ENCODE measurements around the gene IL13RA1.

IL13RA1 gene

GRCh38 chrX:118823263-118824172 lies 96.1 kb downstream of the IL13RA1 start, which contains the start of gene ZCCHC12:
ZCCHC12 (plus strand) TSS chrX:118823824; CDS start chrX:118825245, 1,421 bp downstream.
- H3K4me2 ChIP-seq (ENCODE audit: low read length, poor library complexity, severe bottlenecking), result peak within 1 kb of the TSS; percentile 79
- no peaks in the 10 kb centered on the region for H3K79me1 ChIP-seq (replicated peaks; ENCODE audit: low read length, poor library complexity, severe bottlenecking)

GRCh38 chrX:118824173-118824730 lies 96.8 kb downstream of the IL13RA1 start:
- H3K4me3 ChIP-seq (ENCODE audit: insufficient read depth in 1 of 2, low read depth in 1 of 2, low read length in 2 of 2), result peak overlapping the region in 1 of 2 experiments; percentile 59
- H3K27me3 ChIP-seq (ENCODE audit: control insufficient read depth in 1 of 2, insufficient read depth in 1 of 2, low read length in 2 of 2), result peaks cover 47 to 67% of the 10 kb centered on the region in 2 experiments
- no peaks in the 10 kb centered on the region for H3K79me1 ChIP-seq (replicated peaks; ENCODE audit: low read length, poor library complexity, severe bottlenecking)
- H2BK15ac ChIP-seq (ENCODE audit: low read depth, poor library complexity, severe bottlenecking), result no peak overlapping the region
- no peak overlapping the region for H2BK120ac ChIP-seq (ENCODE audit: low read depth, low read length)
- peaks cover 9% of the 10 kb centered on the region for H3K4me1 ChIP-seq (ENCODE audit: control insufficient read depth, insufficient read depth, low read depth, low read length)
- no peak for DNase-seq
- no peaks in the 10 kb centered on the region for H3K36me3 ChIP-seq (ENCODE audit: control insufficient read depth in 1 of 2, insufficient read depth in 2 of 2, low read depth in 1 of 2, low read length in 2 of 2)
- no peak overlapping the region for H3K18ac ChIP-seq (ENCODE audit: low read depth in 1 of 2, low read length in 2 of 2)
- H2AFZ ChIP-seq (ENCODE audit: low read depth, low read length), result no peak overlapping the region
- H3K14ac ChIP-seq (ENCODE audit: low read length in 2 of 2), result no peak overlapping the region
- no peak overlapping the region for H4K91ac ChIP-seq (ENCODE audit: low read length)
- H3K27ac ChIP-seq (ENCODE audit: low read length, poor library complexity, severe bottlenecking), result no peak overlapping the region
- no peak overlapping the region for H3K23ac ChIP-seq (ENCODE audit: low read length in 2 of 2)
- H3K4ac ChIP-seq (ENCODE audit: low read depth in 1 of 2, low read length in 2 of 2), result no peak overlapping the region
- no peak overlapping the region for H2BK12ac ChIP-seq (ENCODE audit: low read length in 2 of 2)
- no peak overlapping the region for H2BK5ac ChIP-seq (ENCODE audit: low read depth, low read length, poor library complexity, severe bottlenecking)
- H2AK5ac ChIP-seq (ENCODE audit: low read length, severe bottlenecking), result no peak overlapping the region
- peaks cover 7% of the 10 kb centered on the region for H3K9me3 ChIP-seq (ENCODE audit: control insufficient read depth, low read length)
- no peak overlapping the region for H4K8ac ChIP-seq (ENCODE audit: low read length)
- WGBS, result 4% methylated on average over 12 of the region's 22 CpGs
- H3K9ac ChIP-seq (ENCODE audit: low read length), result no peak overlapping the region
- peak overlapping the region; percentile 79 for H3K4me2 ChIP-seq (ENCODE audit: low read length, poor library complexity, severe bottlenecking)

More at GRCh38 chrX:118823263-118824172, 96.1 kb downstream of the IL13RA1 start, which contains the start of gene ZCCHC12:
- Histone ChIP-seq H3K14ac (ENCODE audit: low read length in 2 of 2) (no peak within 1 kb of the TSS), H2BK120ac (ENCODE audit: low read depth, low read length) (no peak within 1 kb of the TSS), H3K4ac (ENCODE audit: low read depth in 1 of 2, low read length in 2 of 2) (no peak within 1 kb of the TSS), H3K9me3 (ENCODE audit: control insufficient read depth, low read length) (peaks cover 7% of the 10 kb centered on the region), H2AFZ (ENCODE audit: low read depth, low read length) (no peak within 1 kb of the TSS), H3K27me3 (ENCODE audit: control insufficient read depth in 1 of 2, insufficient read depth in 1 of 2, low read length in 2 of 2) (peaks cover 47 to 60% of the 10 kb centered on the region in 2 experiments), H3K18ac (ENCODE audit: low read depth in 1 of 2, low read length in 2 of 2) (no peak within 1 kb of the TSS), H3K27ac (ENCODE audit: low read length, poor library complexity, severe bottlenecking) (no peak within 1 kb of the TSS), H3K23ac (ENCODE audit: low read length in 2 of 2) (no peak within 1 kb of the TSS), H3K4me3 (ENCODE audit: insufficient read depth in 1 of 2, low read depth in 1 of 2, low read length in 2 of 2) (peak within 1 kb of the TSS in 1 of 2 experiments; percentile 59), H4K91ac (ENCODE audit: low read length) (no peak within 1 kb of the TSS), H2BK12ac (ENCODE audit: low read length in 2 of 2) (no peak within 1 kb of the TSS), H2BK5ac (ENCODE audit: low read depth, low read length, poor library complexity, severe bottlenecking) (no peak within 1 kb of the TSS), H2AK5ac (ENCODE audit: low read length, severe bottlenecking) (no peak within 1 kb of the TSS), H4K8ac (ENCODE audit: low read length) (no peak within 1 kb of the TSS), H2BK15ac (ENCODE audit: low read depth, poor library complexity, severe bottlenecking) (no peak within 1 kb of the TSS), H3K36me3 (ENCODE audit: control insufficient read depth in 1 of 2, insufficient read depth in 2 of 2, low read depth in 1 of 2, low read length in 2 of 2) (no peaks in the 10 kb centered on the region), H3K9ac (ENCODE audit: low read length) (no peak within 1 kb of the TSS), H3K4me1 (ENCODE audit: control insufficient read depth, insufficient read depth, low read depth, low read length) (peaks cover 9% of the 10 kb centered on the region)
- WGBS, result under 1% methylated on average over 44 of the region's 51 CpGs
- DNase-seq, result peak; percentile 35

- H4K91ac ChIP-seq (ENCODE audit: low read length), result no peak overlapping the region
- H3K4ac ChIP-seq (ENCODE audit: low read depth in 1 of 2, low read length in 2 of 2), result no peak overlapping the region
- H3K9ac ChIP-seq (ENCODE audit: low read length), result no peak overlapping the region
- H3K23ac ChIP-seq (ENCODE audit: low read length in 2 of 2), result no peak overlapping the region
- no peak overlapping the region for H2BK12ac ChIP-seq (ENCODE audit: low read length in 2 of 2)
- no peak overlapping the region for H3K4me3 ChIP-seq (ENCODE audit: insufficient read depth in 1 of 2, low read depth in 1 of 2, low read length in 2 of 2)
- H3K79me1 ChIP-seq (replicated peaks; ENCODE audit: low read length, poor library complexity, severe bottlenecking), result no peaks in the 10 kb centered on the region
- no peaks in the 10 kb centered on the region for H3K36me3 ChIP-seq (ENCODE audit: control insufficient read depth in 1 of 2, insufficient read depth in 2 of 2, low read depth in 1 of 2, low read length in 2 of 2)
- H3K27me3 ChIP-seq (ENCODE audit: control insufficient read depth in 1 of 2, insufficient read depth in 1 of 2, low read length in 2 of 2), result peaks cover 47 to 75% of the 10 kb centered on the region in 2 experiments
- H4K8ac ChIP-seq (ENCODE audit: low read length), result no peak overlapping the region
- peaks cover 9% of the 10 kb centered on the region for H3K4me1 ChIP-seq (ENCODE audit: control insufficient read depth, insufficient read depth, low read depth, low read length)
- no peak overlapping the region for H2BK5ac ChIP-seq (ENCODE audit: low read depth, low read length, poor library complexity, severe bottlenecking)
- H3K4me2 ChIP-seq (ENCODE audit: low read length, poor library complexity, severe bottlenecking), result no peak overlapping the region
- H2AK5ac ChIP-seq (ENCODE audit: low read length, severe bottlenecking), result no peak overlapping the region
- no peak for DNase-seq
- no peak overlapping the region for H3K18ac ChIP-seq (ENCODE audit: low read depth in 1 of 2, low read length in 2 of 2)
- 39% methylated on average over 14 of the region's 16 CpGs for WGBS
- H3K14ac ChIP-seq (ENCODE audit: low read length in 2 of 2), result no peak overlapping the region
- H2AFZ ChIP-seq (ENCODE audit: low read depth, low read length), result no peak overlapping the region
- H2BK120ac ChIP-seq (ENCODE audit: low read depth, low read length), result no peak overlapping the region
- no peak overlapping the region for H2BK15ac ChIP-seq (ENCODE audit: low read depth, poor library complexity, severe bottlenecking)
- H3K9me3 ChIP-seq (ENCODE audit: control insufficient read depth, low read length), result peaks cover 7% of the 10 kb centered on the region
- no peak overlapping the region for H3K27ac ChIP-seq (ENCODE audit: low read length, poor library complexity, severe bottlenecking)
Observed at GRCh38 chrX:118825227-118825626, 97.8 kb downstream of the IL13RA1 start.

- Histone ChIP-seq H3K9me3 (ENCODE audit: control insufficient read depth, low read length) (no peaks in the 10 kb centered on the region), H3K27ac (ENCODE audit: low read length, poor library complexity, severe bottlenecking) (no peak overlapping the region), H3K23ac (ENCODE audit: low read length in 2 of 2) (no peak overlapping the region), H3K14ac (ENCODE audit: low read length in 2 of 2) (peak overlapping the region in 1 of 2 experiments; percentile 65), H3K18ac (ENCODE audit: low read depth in 1 of 2, low read length in 2 of 2) (peak overlapping the region in 1 of 2 experiments; percentile 52), H3K4ac (ENCODE audit: low read depth in 1 of 2, low read length in 2 of 2) (no peak overlapping the region), H3K79me1 (replicated peaks; ENCODE audit: low read length, poor library complexity, severe bottlenecking) (no peaks in the 10 kb centered on the region), H2BK15ac (ENCODE audit: low read depth, poor library complexity, severe bottlenecking) (no peak overlapping the region), H4K8ac (ENCODE audit: low read length) (peak overlapping the region; percentile 80), H3K36me3 (ENCODE audit: control insufficient read depth in 1 of 2, insufficient read depth in 2 of 2, low read depth in 1 of 2, low read length in 2 of 2) (no peaks in the 10 kb centered on the region), H3K4me3 (ENCODE audit: insufficient read depth in 1 of 2, low read depth in 1 of 2, low read length in 2 of 2) (peak overlapping the region; percentile 59 to 71), H3K9ac (ENCODE audit: low read length) (peak overlapping the region; percentile 68), H2BK5ac (ENCODE audit: low read depth, low read length, poor library complexity, severe bottlenecking) (no peak overlapping the region), H3K4me2 (ENCODE audit: low read length, poor library complexity, severe bottlenecking) (peak overlapping the region; percentile 78), H3K27me3 (ENCODE audit: control insufficient read depth in 1 of 2, insufficient read depth in 1 of 2, low read length in 2 of 2) (peaks cover 0 to 12% of the 10 kb centered on the region in 2 experiments), H2AK5ac (ENCODE audit: low read length, severe bottlenecking) (no peak overlapping the region), H3K4me1 (ENCODE audit: control insufficient read depth, insufficient read depth, low read depth, low read length) (peaks cover 5% of the 10 kb centered on the region), H2BK120ac (ENCODE audit: low read depth, low read length) (no peak overlapping the region), H2BK12ac (ENCODE audit: low read length in 2 of 2) (no peak overlapping the region), H2AFZ (ENCODE audit: low read depth, low read length) (peak overlapping the region; percentile 76), H4K91ac (ENCODE audit: low read length) (peak overlapping the region; percentile 7)
- DNase-seq, result peak; percentile 55
- 8% methylated on average over 33 of the region's 50 CpGs for WGBS
Observed at GRCh38 chrX:118839334-118839958, 112.0 kb downstream of the IL13RA1 start.
